GM12801 (cell line): Measurements from ENCODE around the gene ITGB1BP1.

Experiments used
- CTCF ChIP-seq: IDR thresholded peaks from one replicate; pipeline ENCODE4 v1.5.1; 2011; ENCODE audit warnings: control low read depth; ENCODE audit not compliant: insufficient read length; ENCODE audit errors: extremely low read depth

ITGB1BP1 gene

GRCh38 chr2:9360701-9361100, 62.6 kb downstream of the ITGB1BP1 start:
- no peak for TF ChIP-seq CTCF

GRCh38 chr2:9360110-9360509, 63.2 kb downstream of the ITGB1BP1 start:
- TF ChIP-seq CTCF = no peak

GRCh38 chr2:9359463-9359862, 63.9 kb downstream of the ITGB1BP1 start:
- TF ChIP-seq CTCF = no peak

GRCh38 chr2:9358846-9359245, 64.5 kb downstream of the ITGB1BP1 start:
- no peak for TF ChIP-seq CTCF

GRCh38 chr2:9356261-9356660, 67.1 kb downstream of the ITGB1BP1 start:
- TF ChIP-seq CTCF = no peak

- no peak for TF ChIP-seq CTCF
Measured at GRCh38 chr2:9355716-9356115, 67.6 kb downstream of the ITGB1BP1 start.

GRCh38 chr2:9355270-9355669, 68.1 kb downstream of the ITGB1BP1 start:
- no peak for TF ChIP-seq CTCF

GRCh38 chr2:9354318-9354717, 69.0 kb downstream of the ITGB1BP1 start:
- no peak for TF ChIP-seq CTCF
